ENCODE results near the gene TSC1. TPM values are rescaled to one million over a fixed set of nuclear protein-coding genes. Genes with fewer than 3 reads are reported as not detected.

TSC1 gene
- total RNA-seq, 1 donor from 2014 or later: 50.8 TPM

- no peak for DNase-seq (ENCODE audit: extremely low spot score, unreplicated experiment)
- Mint-ChIP-seq H3K36me3 (ENCODE audit: unreplicated experiment) (peaks cover 55% of the 10 kb centered on the region), H3K4me3 (ENCODE audit: unreplicated experiment) (no peak overlapping the region), H3K27me3 (ENCODE audit: unreplicated experiment) (no peaks in the 10 kb centered on the region), H3K27ac (ENCODE audit: unreplicated experiment) (no peak overlapping the region), H3K4me1 (ENCODE audit: unreplicated experiment) (no peaks in the 10 kb centered on the region), H3K9me3 (ENCODE audit: unreplicated experiment) (no peaks in the 10 kb centered on the region)
- TF ChIP-seq, protein P1, sequence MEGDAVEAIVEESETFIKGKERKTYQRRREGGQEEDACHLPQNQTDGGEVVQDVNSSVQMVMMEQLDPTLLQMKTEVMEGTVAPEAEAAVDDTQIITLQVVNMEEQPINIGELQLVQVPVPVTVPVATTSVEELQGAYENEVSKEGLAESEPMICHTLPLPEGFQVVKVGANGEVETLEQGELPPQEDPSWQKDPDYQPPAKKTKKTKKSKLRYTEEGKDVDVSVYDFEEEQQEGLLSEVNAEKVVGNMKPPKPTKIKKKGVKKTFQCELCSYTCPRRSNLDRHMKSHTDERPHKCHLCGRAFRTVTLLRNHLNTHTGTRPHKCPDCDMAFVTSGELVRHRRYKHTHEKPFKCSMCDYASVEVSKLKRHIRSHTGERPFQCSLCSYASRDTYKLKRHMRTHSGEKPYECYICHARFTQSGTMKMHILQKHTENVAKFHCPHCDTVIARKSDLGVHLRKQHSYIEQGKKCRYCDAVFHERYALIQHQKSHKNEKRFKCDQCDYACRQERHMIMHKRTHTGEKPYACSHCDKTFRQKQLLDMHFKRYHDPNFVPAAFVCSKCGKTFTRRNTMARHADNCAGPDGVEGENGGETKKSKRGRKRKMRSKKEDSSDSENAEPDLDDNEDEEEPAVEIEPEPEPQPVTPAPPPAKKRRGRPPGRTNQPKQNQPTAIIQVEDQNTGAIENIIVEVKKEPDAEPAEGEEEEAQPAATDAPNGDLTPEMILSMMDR (IDR thresholded peaks at IDR 0.05): no peak
Observed at GRCh38 chr9:132898051-132898450, 46.4 kb downstream of the TSC1 start.

- DNase-seq (ENCODE audit: extremely low spot score, unreplicated experiment): no peak
- peaks cover 64% of the 10 kb centered on the region for H3K36me3 Mint-ChIP-seq (ENCODE audit: unreplicated experiment)
- no peaks in the 10 kb centered on the region for H3K27me3 Mint-ChIP-seq (ENCODE audit: unreplicated experiment)
- no peaks in the 10 kb centered on the region for H3K4me1 Mint-ChIP-seq (ENCODE audit: unreplicated experiment)
- no peaks in the 10 kb centered on the region for H3K9me3 Mint-ChIP-seq (ENCODE audit: unreplicated experiment)
- TF ChIP-seq, protein P1 (IDR thresholded peaks at IDR 0.05): no peak
- H3K27ac Mint-ChIP-seq (ENCODE audit: unreplicated experiment): no peak overlapping the region
- no peak overlapping the region for H3K4me3 Mint-ChIP-seq (ENCODE audit: unreplicated experiment)
Observed at GRCh38 chr9:132896906-132897305, 47.5 kb downstream of the TSC1 start.

GRCh38 chr9:132896264-132896663 lies 48.2 kb downstream of the TSC1 start:
- no peak for DNase-seq (ENCODE audit: extremely low spot score, unreplicated experiment)
- TF ChIP-seq, protein P1 (IDR thresholded peaks at IDR 0.05): no peak
- H3K4me1 Mint-ChIP-seq (ENCODE audit: unreplicated experiment): no peaks in the 10 kb centered on the region
- H3K9me3 Mint-ChIP-seq (ENCODE audit: unreplicated experiment): no peaks in the 10 kb centered on the region
- H3K4me3 Mint-ChIP-seq (ENCODE audit: unreplicated experiment): no peak overlapping the region
- H3K27me3 Mint-ChIP-seq (ENCODE audit: unreplicated experiment): no peaks in the 10 kb centered on the region
- peaks cover 60% of the 10 kb centered on the region for H3K36me3 Mint-ChIP-seq (ENCODE audit: unreplicated experiment)
- no peak overlapping the region for H3K27ac Mint-ChIP-seq (ENCODE audit: unreplicated experiment)

DNA sequence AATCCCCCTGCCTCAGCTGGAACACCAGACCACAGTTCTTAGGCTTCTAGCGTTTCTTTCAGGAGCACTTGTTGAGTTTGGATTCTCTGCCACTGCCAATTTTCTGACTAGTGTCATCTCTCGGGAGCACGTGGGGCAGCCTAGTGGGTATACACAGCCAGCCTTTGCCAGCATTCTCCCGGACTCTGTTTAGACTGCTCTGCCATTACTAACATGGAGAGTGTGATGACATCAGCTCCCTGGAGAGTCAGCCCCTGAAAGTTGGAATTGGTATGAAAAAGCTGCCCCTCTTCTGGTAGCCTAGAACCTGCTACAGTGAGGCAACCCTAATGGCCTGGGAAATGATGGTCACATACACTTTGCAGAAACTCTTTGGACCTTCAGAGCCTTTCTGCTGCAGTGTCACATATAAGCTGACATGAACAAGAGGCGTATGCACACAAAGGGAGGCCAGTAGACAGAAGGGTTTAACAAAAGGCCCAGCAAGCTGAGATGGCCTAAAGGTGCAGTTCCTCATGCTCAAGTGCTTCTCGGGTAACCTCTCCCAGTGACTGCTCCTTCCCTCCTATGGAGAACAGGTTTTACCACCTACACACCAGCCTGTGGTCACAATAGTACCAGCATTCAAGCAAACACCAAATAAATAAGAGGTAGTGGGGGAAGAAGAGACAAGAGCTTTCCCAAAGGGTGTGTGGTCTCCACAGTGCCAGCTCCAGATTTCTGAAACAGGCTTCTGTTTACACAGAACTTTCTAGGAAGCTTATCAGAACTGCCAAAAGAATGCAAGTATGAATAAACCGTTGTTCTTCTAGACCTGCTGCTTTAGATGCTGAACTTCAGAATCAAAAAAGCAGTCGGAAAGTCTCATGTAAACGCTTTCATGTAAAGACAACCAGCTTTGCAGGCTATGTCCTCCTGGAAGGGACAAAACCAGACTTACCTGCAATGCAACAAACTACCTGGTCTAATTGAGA lies 49.3 kb downstream of the TSC1 start:
- TF ChIP-seq, protein P1 (IDR thresholded peaks at IDR 0.05): no peak
- Mint-ChIP-seq H3K9me3 (ENCODE audit: unreplicated experiment) (no peaks in the 10 kb centered on the region), H3K36me3 (ENCODE audit: unreplicated experiment) (peaks cover 52% of the 10 kb centered on the region), H3K4me1 (ENCODE audit: unreplicated experiment) (no peaks in the 10 kb centered on the region), H3K27me3 (ENCODE audit: unreplicated experiment) (no peaks in the 10 kb centered on the region), H3K4me3 (ENCODE audit: unreplicated experiment) (no peak overlapping the region), H3K27ac (ENCODE audit: unreplicated experiment) (no peak overlapping the region)
- no peak for DNase-seq (ENCODE audit: extremely low spot score, unreplicated experiment)

GRCh38 chr9:132894346-132894745 lies 50.1 kb downstream of the TSC1 start:
- Mint-ChIP-seq H3K27me3 (ENCODE audit: unreplicated experiment) (no peaks in the 10 kb centered on the region), H3K27ac (ENCODE audit: unreplicated experiment) (no peak overlapping the region), H3K9me3 (ENCODE audit: unreplicated experiment) (no peaks in the 10 kb centered on the region), H3K4me3 (ENCODE audit: unreplicated experiment) (no peak overlapping the region), H3K4me1 (ENCODE audit: unreplicated experiment) (no peaks in the 10 kb centered on the region), H3K36me3 (ENCODE audit: unreplicated experiment) (peaks cover 46% of the 10 kb centered on the region)
- TF ChIP-seq, protein P1 (IDR thresholded peaks at IDR 0.05): no peak
- DNase-seq (ENCODE audit: extremely low spot score, unreplicated experiment): no peak
